ENCODE data around the gene SNX8.
"Not testable (repeated sequence)": the region's sequence is repeated elsewhere in the genome, so short reads cannot be mapped to it uniquely, and the experiment has no call there.

Gene SNX8

GRCh38 chr7:2314209-2314955, at the start of gene SNX8:
TSS of gene SNX8 (minus strand) at chr7:2314441. CDS start at chr7:2314421, 20 bp downstream.
- peak; percentile 100 for DNase-seq

- no peak for DNase-seq
Observed at GRCh38 chr7:2362385-2363088, 48.3 kb upstream of the SNX8 start.

- DNase-seq: no peak
Observed at GRCh38 chr7:2360796-2361195, 46.6 kb upstream of the SNX8 start.

- DNase-seq: no peak
Observed at GRCh38 chr7:2359610-2360009, 45.4 kb upstream of the SNX8 start.

GRCh38 chr7:2358968-2359527, 44.8 kb upstream of the SNX8 start:
- no peak for DNase-seq

- DNase-seq: no peak
Observed at GRCh38 chr7:2357571-2357970, 43.3 kb upstream of the SNX8 start.

- DNase-seq: no peak
Observed at GRCh38 chr7:2357165-2357564, 42.9 kb upstream of the SNX8 start.

- DNase-seq: no peak
Observed at GRCh38 chr7:2355705-2356008, 41.4 kb upstream of the SNX8 start.

GRCh38 chr7:2354939-2355704, 40.9 kb upstream of the SNX8 start:
- DNase-seq: peak; percentile 71

- DNase-seq: peak; percentile 93
Observed at GRCh38 chr7:2354186-2354938, 40.1 kb upstream of the SNX8 start, which contains the start of gene EIF3B. TSS of gene EIF3B (plus strand) at chr7:2354827. CDS start at chr7:2354922, 95 bp downstream.

- DNase-seq: peak; percentile 95
Observed at GRCh38 chr7:2353936-2354185, 39.6 kb upstream of the SNX8 start.

GRCh38 chr7:2353113-2353935, 39.1 kb upstream of the SNX8 start:
- DNase-seq: no peak

GRCh38 chr7:2350861-2351260, 36.6 kb upstream of the SNX8 start:
- DNase-seq: no peak

GRCh38 chr7:2350055-2350454, 35.8 kb upstream of the SNX8 start:
- no peak for DNase-seq

GRCh38 chr7:2347351-2348063, 33.3 kb upstream of the SNX8 start:
- DNase-seq: not testable (repeated sequence)

GRCh38 chr7:2336626-2337299, 22.5 kb upstream of the SNX8 start:
- no peak for DNase-seq

- DNase-seq: not testable (repeated sequence)
Observed at GRCh38 chr7:2332606-2333231, 18.5 kb upstream of the SNX8 start.

- DNase-seq: no peak
Observed at GRCh38 chr7:2331707-2332106, 17.5 kb upstream of the SNX8 start.

GRCh38 chr7:2330493-2330892, 16.3 kb upstream of the SNX8 start:
- DNase-seq: no peak

GRCh38 chr7:2326951-2327350, 12.7 kb upstream of the SNX8 start:
- DNase-seq: no peak

All from activated CD8-positive, alpha-beta memory T cell treated with anti-CD3 and anti-CD28 coated beads, Interleukin-2, amount 50 U/mL, for 48 hours (primary cell).